ENCODE measurements around the gene ZNF276. TPM values are rescaled to one million over a fixed set of nuclear protein-coding genes. Genes with fewer than 3 reads are reported as not detected.

ZNF276 gene
- total and polyA plus RNA-seq, 11 donors = 9.4 to 19.9 (median 12.7) TPM

GRCh38 chr16:89711601-89712273 lies 9.6 kb upstream of the ZNF276 start:
- Histone ChIP-seq H3K4me3 (peak overlapping the region in 6 of 12 donors; percentile 8 to 56 (median 23)), H3K4me1 (peaks cover 0 to 13% (median 0%) of the 10 kb centered on the region in 12 donors), H3K27me3 (peaks cover 0 to 4% (median 0%) of the 10 kb centered on the region in 9 donors), H3K27ac (no peak overlapping the region), H3K9me3 (no peaks in the 10 kb centered on the region), H3K36me3 (peaks cover 0 to 8% (median 0%) of the 10 kb centered on the region in 9 donors)
- TF ChIP-seq, protein P1, sequence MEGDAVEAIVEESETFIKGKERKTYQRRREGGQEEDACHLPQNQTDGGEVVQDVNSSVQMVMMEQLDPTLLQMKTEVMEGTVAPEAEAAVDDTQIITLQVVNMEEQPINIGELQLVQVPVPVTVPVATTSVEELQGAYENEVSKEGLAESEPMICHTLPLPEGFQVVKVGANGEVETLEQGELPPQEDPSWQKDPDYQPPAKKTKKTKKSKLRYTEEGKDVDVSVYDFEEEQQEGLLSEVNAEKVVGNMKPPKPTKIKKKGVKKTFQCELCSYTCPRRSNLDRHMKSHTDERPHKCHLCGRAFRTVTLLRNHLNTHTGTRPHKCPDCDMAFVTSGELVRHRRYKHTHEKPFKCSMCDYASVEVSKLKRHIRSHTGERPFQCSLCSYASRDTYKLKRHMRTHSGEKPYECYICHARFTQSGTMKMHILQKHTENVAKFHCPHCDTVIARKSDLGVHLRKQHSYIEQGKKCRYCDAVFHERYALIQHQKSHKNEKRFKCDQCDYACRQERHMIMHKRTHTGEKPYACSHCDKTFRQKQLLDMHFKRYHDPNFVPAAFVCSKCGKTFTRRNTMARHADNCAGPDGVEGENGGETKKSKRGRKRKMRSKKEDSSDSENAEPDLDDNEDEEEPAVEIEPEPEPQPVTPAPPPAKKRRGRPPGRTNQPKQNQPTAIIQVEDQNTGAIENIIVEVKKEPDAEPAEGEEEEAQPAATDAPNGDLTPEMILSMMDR (IDR thresholded peaks at IDR 0.05) = no peak
- no peak for TF ChIP-seq POLR2A (IDR thresholded peaks at IDR 0.05)
- peak in 2 of 5 donors; percentile 38 to 40 for DNase-seq
- 13 to 18% (median 13%) methylated on average over 17 to 48 of the region's 48 CpGs for WGBS, 4 donors
- intact Hi-C loops (cut with DNase I) = no loop called here
- peak in 3 of 4 donors; percentile 34 to 62 (median 40) for ATAC-seq

- peaks cover 0 to 8% (median 0%) of the 10 kb centered on the region in 9 donors for H3K36me3 ChIP-seq
- H3K27me3 ChIP-seq = peaks cover 0 to 4% (median 0%) of the 10 kb centered on the region in 9 donors
- H3K9me3 ChIP-seq = no peaks in the 10 kb centered on the region
- 26 to 39% (median 33%) methylated on average over 15 to 22 of the region's 22 CpGs for WGBS, 4 donors
- H3K4me1 ChIP-seq = peaks cover 0 to 13% (median 0%) of the 10 kb centered on the region in 12 donors
- intact Hi-C loops (cut with DNase I) = no loop called here
- DNase-seq (no peak), ATAC-seq (no peak)
- no peak for TF ChIP-seq POLR2A (IDR thresholded peaks at IDR 0.05)
- TF ChIP-seq, protein P1 (IDR thresholded peaks at IDR 0.05) = no peak
- H3K4me3 ChIP-seq = peak overlapping the region in 4 of 12 donors; percentile 8 to 56 (median 25)
- no peak overlapping the region for H3K27ac ChIP-seq
Observed at GRCh38 chr16:89712274-89712781, 9.0 kb upstream of the ZNF276 start.

DNA sequence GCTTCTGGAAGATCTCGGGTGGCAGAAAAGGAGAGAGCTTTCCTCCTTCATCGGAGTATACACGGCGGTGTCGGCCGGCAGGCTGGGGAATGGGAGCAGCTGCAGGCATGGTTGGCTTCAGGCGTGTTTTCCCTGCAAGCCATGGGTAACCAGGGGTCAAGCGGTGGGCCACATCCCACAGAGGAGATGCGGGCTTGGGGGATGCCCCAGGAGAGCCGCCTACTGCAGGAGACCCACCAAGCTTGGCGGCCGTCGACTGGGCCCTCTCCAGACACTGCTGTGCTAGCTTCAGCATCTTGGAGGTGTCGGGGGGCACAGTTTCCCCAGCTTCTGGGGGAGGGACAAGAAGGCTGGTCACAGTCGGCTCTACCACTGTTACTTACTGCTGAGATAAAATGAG lies 4.8 kb upstream of the ZNF276 start:
- Histone ChIP-seq H3K36me3 (no peaks in the 10 kb centered on the region), H3K27me3 (peaks cover 0 to 4% (median 0%) of the 10 kb centered on the region in 9 donors), H3K4me3 (no peak overlapping the region), H3K4me1 (peaks cover 0 to 36% (median 10%) of the 10 kb centered on the region in 12 donors), H3K9me3 (no peaks in the 10 kb centered on the region), H3K27ac (no peak overlapping the region)
- ATAC-seq (no peak), DNase-seq (no peak)
- 91 to 96% (median 94%) methylated on average over 12 to 15 of the region's 15 CpGs for WGBS, 4 donors
- no peak for TF ChIP-seq POLR2A (IDR thresholded peaks at IDR 0.05)
- TF ChIP-seq, protein P1 (IDR thresholded peaks at IDR 0.05) = no peak
- intact Hi-C loops (cut with DNase I) = no loop called here

DNA sequence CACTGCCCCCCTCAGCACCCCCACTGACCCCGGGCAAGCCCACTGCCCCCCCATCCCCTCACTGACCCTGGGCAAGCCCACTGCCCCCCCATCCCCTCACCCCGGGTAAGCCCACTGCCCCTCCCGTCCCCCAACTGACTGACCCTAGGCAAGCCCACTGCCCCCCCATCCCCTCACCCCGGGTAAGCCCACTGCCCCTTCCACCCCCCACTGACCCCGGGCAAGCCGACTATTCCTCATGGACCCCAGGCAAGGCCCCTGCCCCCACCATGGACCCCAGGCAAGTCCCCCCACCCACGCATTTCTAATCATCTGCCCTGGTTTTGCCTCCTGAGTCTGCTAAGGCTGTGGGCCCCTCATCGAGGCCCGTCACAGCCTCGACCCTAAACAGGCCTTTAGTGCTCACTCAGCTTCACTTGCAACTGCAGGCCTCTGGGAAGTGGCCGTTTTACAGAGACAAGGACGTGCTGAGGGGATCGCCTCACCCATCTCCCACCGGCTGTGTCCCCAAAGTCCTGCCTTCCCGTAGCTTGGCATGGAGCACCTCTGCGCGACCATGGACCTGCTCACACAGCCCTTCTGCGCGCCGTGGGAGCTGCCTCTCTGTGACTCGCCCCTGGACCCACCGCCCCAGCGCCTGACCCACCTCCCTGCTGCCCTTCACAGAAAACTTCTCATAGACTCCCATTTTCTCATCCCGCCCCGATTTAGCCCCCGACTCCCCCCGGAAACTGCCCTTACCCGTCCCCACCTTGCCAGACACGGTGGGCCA lies 4.2 kb upstream of the ZNF276 start:
- H3K27me3 ChIP-seq = peaks cover 0 to 4% (median 0%) of the 10 kb centered on the region in 9 donors
- no peak overlapping the region for H3K4me3 ChIP-seq
- intact Hi-C loops (cut with DNase I) = no loop called here
- no peak overlapping the region for H3K27ac ChIP-seq
- ATAC-seq (no peak), DNase-seq (peak in 1 of 5 donors; percentile 32)
- WGBS, 4 donors = 89 to 93% (median 91%) methylated on average over 24 to 29 of the region's 29 CpGs
- peaks cover 0 to 30% (median 11%) of the 10 kb centered on the region in 12 donors for H3K4me1 ChIP-seq
- H3K9me3 ChIP-seq = no peaks in the 10 kb centered on the region
- TF ChIP-seq, protein P1 (IDR thresholded peaks at IDR 0.05) = no peak
- no peak for TF ChIP-seq POLR2A (IDR thresholded peaks at IDR 0.05)
- no peaks in the 10 kb centered on the region for H3K36me3 ChIP-seq

Measured in heart left ventricle (tissue), 16 donors.